ENCODE results near the gene PAIP2.
A peak's percentile ranks its signal among the peaks of the same experiment; 100 is the strongest.
"Not testable (repeated sequence)": the region's sequence is repeated elsewhere in the genome, so short reads cannot be mapped to it uniquely, and the experiment has no call there.

The PAIP2 gene

DNA sequence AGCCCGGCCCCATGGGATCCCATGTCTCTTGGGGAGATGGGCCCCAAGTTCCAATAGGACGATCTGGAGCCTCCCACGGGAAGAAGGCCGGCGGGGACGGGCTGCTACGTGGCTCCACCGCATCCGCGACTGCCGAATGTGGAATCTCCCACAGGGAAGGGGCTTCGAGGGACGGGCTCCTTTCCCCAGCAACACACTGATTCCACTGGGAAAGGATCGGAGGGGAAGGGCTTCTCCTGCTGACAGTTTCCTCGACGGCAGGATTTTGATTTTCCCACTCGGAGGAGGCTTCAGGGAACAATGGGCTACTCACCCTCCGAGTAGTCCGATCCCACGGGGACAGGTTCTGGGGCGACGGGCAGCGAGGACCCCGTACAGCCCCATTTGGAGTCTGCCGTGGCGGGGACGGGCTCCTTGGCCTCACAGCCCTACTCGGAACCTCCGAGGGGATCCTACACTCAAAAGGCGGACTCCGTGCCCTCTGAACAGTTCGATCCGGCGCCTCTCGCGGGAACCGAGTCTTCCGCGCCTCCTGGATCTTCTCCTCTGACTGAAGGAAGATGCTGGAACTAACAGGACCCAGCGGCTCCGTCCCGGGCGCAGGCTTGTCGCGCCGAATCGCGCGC lies 52.0 kb downstream of the PAIP2 start:
- no peak for DNase-seq

DNA sequence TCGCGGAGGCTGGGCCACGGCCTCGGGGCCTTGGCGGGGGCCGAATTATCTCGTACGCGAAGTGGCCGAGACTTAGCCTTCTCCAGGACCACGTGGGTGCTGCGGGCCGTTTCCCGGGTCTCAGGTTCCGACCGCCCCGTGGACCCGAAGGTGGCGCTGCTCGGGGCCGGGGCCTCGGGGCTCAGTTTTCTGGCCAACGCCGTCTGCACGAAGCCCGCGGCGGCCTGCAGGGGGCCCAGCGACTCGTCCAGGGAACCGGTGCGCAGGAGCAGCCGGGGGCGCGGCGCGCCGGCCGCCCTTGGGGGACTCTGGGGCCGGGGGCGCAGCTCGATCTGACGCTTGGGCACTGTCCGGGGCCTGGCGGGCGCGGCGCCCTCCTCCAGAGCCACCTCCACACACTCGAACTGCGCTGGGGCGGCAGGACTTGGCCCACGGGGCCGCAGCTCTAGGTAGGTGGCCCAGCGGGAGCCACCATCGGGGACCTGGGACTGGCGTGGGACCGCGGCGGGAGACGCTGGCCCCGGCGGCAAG lies 52.5 kb downstream of the PAIP2 start:
- peak; percentile 17 for DNase-seq

DNA sequence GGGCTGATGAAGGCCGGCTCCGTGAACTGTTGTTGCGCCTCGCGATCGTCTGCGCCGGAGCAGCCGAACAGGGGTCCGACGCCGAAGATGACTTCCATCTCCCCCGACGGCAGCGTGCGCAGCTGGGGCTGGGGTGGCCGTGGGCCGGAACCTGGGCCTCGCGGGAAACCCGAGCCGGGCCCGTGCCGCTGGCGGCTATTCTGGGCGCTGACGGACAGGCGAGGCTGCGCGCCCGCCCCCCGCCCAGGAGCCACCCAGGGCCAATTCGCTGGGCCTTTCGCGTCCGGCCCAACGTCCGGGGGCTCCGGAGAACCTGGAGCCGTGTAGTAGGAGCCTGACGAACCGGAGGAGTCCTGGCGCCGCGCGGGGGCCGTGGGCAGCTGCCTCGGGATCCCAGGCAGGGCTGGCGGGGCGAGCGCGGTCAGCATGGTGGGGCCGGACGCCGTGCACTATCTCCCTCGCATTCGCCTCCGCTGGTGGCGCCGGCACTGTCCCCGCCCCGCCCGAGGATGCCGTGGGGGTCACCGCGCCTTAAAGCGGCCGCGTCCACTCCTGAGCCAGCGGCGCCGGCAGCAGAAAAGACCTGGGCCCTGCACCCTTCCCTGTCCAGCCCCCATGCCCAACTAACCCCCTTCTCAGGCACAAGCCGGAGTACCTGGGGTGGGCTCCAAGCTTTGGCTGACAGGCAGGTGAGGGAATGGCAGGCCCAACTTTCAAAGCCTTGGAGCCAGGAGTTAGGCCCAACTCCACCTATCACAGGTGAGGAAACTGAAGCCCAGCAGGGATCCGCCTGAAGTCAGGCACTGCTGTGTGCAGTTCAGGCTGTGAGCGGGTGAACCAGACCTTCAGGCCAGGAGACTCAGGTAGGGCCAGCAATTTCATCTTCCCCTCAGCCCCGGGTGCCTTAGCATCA lies 53.3 kb downstream of the PAIP2 start, which contains the start of gene PROB1:
Gene PROB1, minus strand, starts transcription at position 451 of the 913 bp plus-strand sequence. Its CDS starts 23 bp downstream, at position 428.
- DNase-seq, result no peak

DNA sequence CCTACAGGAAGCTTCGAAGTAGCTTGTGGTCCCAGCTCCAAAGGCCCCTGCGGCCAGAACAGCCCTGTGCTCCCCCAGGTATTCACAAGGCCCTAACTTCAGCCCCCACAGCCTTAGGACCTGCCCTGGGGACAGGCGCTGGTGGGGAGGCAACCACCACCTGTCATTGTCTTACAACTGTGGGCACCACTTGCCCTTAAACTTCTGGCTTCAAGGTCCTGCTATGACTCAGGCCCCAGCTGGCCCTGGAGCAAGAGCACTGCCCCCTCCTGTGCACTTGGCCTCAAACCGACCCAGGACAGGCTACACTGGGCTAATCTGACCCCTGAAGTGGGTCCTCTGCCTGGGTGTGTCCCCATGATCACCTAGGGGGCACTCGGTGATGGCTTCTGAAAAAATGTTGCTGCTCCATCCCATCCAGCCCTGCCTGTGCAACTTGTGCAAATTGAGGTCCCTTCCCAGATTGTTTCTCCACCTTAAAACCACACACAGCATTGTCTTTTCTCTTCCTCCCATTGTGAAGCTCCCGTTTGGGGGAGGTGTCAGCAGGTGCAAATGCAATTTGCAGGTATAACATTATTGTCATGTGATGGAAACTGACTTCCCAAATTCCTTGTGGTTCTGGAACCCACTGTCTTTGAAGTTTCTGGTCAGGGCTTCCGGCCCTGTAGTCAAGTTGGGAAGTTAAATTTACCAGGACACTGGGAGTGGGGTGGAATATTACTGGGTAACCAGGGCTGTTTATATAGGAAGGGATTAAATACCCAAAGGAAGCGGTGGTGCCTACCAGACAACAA lies 54.4 kb downstream of the PAIP2 start:
- no peak for DNase-seq

DNA sequence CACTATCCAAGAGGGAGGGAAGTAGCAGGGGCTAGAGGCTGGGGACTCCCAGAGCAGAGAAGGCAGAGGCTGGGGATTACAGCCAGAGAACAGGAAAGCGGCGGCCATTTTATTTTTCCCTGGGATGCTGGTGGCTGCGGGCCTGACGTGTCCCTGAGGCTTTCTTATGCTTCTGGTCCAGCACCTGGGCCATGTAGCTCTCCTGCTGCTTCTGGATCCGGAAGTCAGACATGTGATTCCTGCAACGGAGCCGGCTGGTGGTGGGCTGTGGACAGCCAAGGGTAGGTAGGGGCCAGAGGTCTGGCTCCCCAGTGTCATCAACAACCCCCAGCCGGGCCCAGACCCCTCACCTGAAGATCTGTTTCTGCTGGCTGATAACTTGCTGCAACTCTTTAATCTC lies 55.0 kb downstream of the PAIP2 start:
- no peak for DNase-seq

DNA sequence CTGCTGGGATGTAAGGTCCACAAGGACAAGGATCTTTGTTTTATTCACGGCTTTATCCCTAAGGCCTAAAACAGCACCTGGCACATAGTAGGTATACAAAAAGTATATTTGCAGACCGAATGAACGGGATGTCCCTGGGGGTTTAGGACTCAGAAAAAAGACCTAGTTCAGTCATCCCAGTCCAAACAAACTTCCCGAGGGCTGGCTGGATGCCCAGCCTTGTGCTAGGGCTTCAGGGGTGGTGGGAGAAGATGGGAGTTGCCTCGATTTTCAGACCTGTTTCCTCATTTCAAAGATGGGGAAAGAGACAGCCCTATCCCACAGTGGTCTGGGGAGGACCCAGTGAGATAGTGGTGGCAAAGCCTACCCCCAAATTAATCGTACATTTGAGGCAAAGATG lies 56.3 kb downstream of the PAIP2 start:
- DNase-seq, result no peak

GRCh38 chr5:139399501-139400121 lies 58.0 kb downstream of the PAIP2 start:
- no peak for DNase-seq

GRCh38 chr5:139401546-139401945 lies 59.9 kb downstream of the PAIP2 start:
- DNase-seq, result no peak

- DNase-seq, result peak; percentile 20
Measured at GRCh38 chr5:139402561-139403158, 61.0 kb downstream of the PAIP2 start.

DNA sequence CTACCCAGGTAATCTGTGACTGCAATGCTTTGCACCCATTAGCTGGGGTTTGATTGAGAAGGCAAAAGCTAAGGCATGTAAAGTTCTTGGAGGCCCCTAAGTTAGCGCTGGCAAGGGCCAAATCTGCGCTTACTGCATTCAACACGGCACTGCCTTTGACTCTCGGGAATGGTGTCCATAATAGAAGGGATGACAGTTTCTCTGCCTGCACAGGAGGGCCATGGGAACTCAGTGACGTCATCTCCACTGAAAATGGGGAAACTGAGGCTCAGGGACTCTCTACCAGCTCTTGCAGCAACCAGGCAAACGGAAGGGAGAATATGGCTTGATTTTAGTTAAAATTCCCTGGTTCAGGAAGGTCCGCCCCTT lies 61.7 kb downstream of the PAIP2 start:
- no peak for DNase-seq

DNA sequence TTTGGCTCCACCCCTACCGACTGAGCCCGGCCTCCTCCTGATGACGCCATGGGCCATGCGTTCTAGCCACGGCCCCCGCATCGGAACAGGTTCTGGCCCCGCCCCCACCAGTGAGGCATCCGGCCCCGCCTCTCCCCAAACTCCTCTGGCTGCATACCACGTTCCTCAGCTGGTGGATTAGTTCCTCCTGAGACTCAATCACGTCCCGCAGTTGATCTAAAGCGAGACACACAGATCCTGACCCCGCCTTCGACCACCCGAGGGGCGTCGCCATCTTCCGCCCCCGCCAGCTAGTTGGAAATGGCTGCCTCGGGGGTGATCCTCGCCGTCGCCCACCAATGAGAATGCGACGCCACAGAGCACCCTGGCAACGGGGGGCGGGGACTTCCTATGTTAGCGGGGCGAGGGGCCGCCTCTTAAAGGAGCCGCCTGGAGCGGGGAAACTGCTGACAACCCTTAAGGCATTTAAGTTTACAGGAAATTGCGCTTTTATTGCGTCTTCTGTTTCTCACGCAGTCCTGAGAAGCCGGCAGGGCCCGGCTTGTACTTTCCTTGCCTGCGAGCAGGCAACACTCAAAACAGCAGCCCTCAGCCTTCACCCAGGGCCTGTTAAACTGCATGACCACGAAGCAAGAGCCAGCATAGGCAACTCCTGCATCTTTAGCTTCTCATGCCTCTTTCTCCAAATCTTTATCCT lies 62.3 kb downstream of the PAIP2 start, which contains the start of gene SPATA24:
Gene SPATA24, minus strand, starts transcription at position 303 of the 697 bp plus-strand sequence. Its CDS starts 29 bp downstream, at position 274.
- peak; percentile 96 for DNase-seq

- DNase-seq, result no peak
Measured at GRCh38 chr5:139404484-139404840, 62.8 kb downstream of the PAIP2 start.

DNA sequence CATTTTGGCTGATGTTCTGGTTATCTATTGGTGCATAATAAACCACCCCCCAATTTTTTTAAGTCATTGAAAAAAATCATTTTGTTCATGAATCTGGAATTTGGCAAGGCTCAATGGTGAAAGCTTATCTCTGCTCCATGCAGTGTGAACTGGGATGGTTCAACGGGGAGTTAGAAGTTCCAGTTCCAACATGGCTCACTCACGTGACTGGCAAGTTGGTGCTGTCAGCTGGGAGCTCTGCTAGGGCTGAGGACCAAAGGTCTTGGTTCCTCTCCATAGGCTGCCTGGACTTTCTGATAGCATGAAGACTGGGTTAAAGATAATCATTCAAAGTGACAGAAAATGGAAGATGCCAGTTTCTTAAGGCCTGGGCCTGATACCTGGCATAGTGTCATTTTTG lies 65.3 kb downstream of the PAIP2 start:
- no peak for DNase-seq

GRCh38 chr5:139407517-139407916 lies 65.9 kb downstream of the PAIP2 start:
- no peak for DNase-seq

- no peak for DNase-seq
Measured at GRCh38 chr5:139408191-139408590, 66.5 kb downstream of the PAIP2 start.

DNA sequence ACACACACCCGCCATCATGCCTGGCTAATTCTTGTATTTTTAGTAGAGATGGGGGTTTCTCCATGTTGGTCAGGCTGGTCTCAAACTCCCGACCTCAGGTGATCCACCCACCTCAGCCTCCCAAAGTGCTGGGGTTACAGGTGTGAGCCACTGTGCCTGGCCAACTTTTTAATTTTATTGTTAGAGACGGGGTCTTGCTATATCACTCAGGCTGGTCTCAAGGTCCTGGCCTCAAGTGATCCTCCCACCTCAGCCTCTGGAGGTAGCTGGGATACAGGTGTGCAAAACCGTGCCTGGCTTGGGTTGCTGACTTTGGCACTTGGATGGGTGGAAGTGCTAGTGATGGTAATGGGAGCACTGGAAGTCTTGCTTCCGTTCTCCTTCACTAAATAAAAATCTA lies 67.5 kb downstream of the PAIP2 start:
- DNase-seq, result not testable (repeated sequence)

DNA sequence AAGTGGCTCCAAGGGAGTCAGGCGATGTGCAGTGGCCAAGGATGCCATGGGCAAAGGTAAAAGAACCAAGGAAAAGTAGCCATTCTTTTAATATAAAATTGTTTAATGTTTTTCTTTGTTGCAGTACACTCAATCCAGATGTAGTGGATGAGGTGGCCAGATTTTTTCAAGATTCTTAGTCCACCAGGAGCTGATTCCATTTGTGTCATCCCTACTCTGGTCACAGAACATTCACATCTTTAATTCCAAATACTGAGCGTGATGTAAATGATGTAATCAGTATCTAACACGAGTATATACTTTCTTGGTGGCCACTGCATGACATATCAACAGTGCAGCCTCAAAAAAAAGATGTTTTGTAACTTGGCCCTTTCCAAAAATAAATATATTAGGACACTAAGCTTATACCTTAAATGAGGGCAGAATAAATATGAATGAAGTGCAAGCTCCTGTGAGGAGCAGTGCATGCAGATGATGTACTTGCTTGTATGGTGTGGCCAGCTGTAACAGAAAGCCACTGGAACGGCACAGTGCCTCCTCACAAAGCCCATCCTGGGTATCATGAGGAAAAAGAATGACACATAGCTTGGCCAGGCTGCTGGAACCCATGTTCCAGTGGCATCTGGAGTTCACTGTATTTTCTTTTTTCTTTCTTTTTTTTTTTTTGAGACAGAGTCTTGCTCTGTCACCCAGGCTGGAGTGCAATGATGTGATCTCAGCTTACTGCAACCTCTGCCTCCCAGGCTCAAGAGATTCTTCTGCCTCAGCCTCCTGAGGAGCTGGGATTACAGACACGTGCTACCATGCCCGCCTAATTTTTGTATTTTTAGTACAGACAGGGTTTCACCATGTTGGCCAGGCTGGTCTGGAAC lies 68.7 kb downstream of the PAIP2 start:
- no peak for DNase-seq

DNA sequence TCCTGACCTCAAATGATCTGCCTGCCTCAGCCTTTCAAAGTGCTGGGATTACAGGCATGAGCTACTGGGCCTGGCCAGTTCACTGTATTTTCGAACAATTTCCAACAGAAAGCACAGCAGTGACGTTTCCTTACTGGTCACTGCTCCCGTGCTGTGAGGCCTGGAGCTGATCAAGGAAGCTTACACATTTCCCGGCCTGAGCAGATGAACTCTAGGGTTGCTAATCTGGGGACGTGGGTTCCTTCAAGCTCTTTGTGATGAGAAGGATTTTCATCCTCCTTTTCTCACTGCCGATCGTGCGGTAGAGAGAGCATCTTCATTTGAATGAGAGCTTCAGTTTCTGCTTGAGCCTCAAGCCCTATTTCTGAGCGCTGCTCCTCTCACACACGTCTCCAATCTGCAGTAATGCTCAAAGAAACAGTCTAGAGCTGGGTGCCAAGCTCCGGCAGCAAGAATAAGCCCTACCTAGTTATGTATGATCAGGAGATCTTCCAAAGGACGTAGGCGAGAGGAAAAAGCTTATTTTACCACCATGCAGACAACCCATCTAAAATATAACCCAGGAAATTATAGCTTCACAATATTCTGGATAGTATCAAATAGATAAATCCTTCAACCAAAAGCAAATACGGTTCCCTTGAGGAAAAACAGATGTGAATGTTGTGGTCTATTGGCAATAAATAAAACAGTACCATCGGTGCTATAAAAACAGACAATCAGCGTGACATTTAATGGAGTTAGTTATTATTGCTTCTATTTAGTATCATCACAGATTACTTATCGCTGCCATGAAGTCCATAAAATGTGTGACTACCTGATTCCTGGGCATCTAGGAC lies 69.6 kb downstream of the PAIP2 start:
- DNase-seq, result no peak

DNA sequence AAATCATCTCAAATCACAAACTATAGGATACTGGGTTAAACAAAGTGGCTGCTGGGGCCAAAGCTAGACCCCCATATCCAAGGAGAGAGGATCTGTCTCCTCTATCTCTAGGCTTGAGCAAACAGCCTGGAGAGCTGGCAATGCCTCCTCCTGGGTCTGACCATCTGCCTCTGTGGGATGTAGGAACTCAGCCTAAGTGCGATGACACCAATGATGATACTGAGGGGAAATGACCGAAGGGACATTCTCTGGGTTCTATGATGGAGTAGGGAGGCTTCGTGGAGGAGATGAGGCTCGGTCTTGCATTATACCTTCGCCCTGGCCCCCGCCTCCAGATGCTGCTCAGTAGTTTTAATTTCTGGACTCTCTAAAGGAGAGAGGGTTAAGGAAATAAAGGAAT lies 71.5 kb downstream of the PAIP2 start:
- DNase-seq, result no peak

DNA sequence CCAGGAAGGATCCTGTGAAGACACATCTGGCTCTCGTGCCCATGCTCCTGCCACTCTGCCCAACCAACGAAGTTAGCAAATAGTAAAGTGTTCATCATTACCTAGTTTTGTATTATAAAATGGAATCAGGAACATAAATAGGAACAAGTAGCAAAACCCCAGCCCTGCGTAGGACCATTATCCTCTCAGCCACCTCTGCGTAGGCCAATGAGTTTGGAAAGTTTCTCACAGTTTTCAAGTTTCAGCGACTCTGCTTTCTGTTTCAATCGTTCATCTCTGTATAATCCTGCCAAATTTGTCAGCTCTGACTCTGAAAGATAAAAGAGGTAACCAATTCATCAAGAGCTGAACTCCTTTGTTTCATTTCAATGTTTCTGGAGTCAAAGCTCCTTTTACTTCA lies 72.3 kb downstream of the PAIP2 start:
- DNase-seq, result no peak

Measured in NCI-H2029 (cell line).